BE2C (cell line): Measurements from ENCODE around the gene PSME1.

Source experiments
- DNase-seq: peaks from one replicate; pipeline ENCODE4 v3.0.0-alpha.2; 2020
- H3K27me3 ChIP-seq: fragments of 250-450 bp; sonication (Bioruptor Pico); 2 replicates; pipeline ENCODE4 v1.5.1; 2020; ENCODE audit warnings: mild to moderate bottlenecking
- H3K36me3 ChIP-seq: fragments of 250-450 bp; sonication (Bioruptor Pico); 2 replicates; pipeline ENCODE4 v1.5.1; 2020; ENCODE audit warnings: mild to moderate bottlenecking
- H3K4me1 ChIP-seq: fragments of 250-450 bp; sonication (Bioruptor Pico); 2 replicates; pipeline ENCODE4 v1.5.1; 2020
- H3K4me3 ChIP-seq: 2 replicates; pipeline ENCODE4 v1.5.1; 2011; ENCODE audit warnings: low read depth, low read length
- H3K9me3 ChIP-seq: fragments of 250-450 bp; sonication (Bioruptor Pico); 2 replicates; pipeline ENCODE4 v1.5.1; 2020
- TF ChIP-seq, protein P1 (sequence below): IDR thresholded peaks from 2 replicates; pipeline ENCODE4 v1.5.1; 2012; ENCODE audit warnings: mild to moderate bottlenecking, low read depth, low read length

Gene PSME1

DNA sequence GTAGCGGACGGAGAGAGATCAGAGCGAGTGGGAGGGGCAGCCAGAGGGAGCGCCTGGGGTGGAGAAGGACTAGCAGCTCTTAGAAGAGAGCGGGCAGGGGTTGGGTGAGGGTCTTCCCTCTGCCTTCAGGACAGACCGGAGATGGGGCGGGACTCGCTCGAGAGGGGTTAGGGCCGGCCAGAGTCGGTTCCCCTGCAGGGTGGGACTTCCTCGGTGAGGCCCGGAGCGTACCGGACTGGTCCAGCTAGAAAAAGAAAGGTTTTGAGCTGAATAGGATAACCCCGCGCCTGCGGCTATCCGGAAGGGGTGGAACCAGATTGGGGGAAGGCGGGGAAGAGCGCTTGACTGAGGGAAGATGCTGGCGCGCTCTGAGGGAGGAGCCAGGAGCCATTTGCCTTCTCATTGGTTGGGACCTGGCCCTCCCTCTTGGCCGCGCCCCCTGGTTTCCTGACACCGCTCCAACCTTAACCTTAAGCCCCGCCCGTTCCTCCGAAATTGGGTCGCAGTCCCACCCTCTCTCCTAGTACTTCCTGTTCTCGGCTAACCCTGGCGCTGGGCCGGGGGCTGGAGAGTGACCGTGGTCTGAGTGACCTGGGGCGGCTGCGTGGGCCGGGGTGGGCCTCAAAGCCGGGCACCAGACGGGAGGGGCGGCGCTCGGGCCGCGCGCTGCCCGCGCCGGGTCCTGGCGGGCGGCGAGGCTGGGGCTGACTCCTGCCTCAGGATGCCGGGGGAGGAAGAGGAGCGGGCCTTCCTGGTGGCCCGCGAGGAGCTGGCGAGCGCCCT lies 11.2 kb downstream of the PSME1 start, which contains the start of gene RNF31:
Gene RNF31 (plus strand): TSS at position 521 of the 783 bp plus-strand sequence. CDS start 201 bp downstream, at position 722.
- no peaks in the 10 kb centered on the region for H3K4me1 ChIP-seq
- peaks cover 28% of the 10 kb centered on the region for H3K36me3 ChIP-seq
- no peaks in the 10 kb centered on the region for H3K27me3 ChIP-seq
- DNase-seq, result peak; percentile 98
- TF ChIP-seq, protein P1, sequence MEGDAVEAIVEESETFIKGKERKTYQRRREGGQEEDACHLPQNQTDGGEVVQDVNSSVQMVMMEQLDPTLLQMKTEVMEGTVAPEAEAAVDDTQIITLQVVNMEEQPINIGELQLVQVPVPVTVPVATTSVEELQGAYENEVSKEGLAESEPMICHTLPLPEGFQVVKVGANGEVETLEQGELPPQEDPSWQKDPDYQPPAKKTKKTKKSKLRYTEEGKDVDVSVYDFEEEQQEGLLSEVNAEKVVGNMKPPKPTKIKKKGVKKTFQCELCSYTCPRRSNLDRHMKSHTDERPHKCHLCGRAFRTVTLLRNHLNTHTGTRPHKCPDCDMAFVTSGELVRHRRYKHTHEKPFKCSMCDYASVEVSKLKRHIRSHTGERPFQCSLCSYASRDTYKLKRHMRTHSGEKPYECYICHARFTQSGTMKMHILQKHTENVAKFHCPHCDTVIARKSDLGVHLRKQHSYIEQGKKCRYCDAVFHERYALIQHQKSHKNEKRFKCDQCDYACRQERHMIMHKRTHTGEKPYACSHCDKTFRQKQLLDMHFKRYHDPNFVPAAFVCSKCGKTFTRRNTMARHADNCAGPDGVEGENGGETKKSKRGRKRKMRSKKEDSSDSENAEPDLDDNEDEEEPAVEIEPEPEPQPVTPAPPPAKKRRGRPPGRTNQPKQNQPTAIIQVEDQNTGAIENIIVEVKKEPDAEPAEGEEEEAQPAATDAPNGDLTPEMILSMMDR, result no peak
- H3K9me3 ChIP-seq, result no peaks in the 10 kb centered on the region
- H3K4me3 ChIP-seq, result peak within 1 kb of the TSS; percentile 90

DNA sequence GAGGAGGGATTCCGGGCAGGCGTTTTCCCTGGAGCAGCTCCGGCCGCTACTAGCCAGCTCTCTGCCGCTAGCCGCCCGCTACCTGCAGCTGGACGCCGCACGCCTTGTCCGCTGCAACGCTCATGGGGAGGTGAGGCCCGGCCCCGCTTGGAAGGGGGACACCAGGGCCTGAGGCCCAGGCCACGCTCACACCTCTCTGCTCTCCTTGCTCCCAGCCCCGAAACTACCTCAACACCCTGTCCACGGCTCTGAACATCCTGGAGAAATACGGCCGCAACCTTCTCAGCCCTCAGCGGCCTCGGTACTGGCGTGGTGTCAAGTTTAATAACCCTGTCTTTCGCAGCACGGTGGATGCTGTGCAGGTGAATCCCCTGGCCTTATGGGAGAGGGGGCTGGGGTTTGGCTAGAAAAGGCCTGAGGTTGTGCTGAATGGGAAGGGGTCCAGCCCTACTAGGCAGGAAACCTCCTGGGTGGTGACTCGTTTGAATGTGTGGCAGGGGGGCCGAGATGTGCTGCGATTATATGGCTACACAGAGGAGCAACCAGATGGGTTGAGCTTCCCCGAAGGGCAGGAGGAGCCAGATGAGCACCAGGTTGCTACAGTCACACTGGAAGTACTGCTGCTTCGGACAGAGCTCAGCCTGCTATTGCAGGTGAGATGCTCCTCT lies 11.9 kb downstream of the PSME1 start:
- TF ChIP-seq, protein P1, result no peak
- peaks cover 34% of the 10 kb centered on the region for H3K36me3 ChIP-seq

DNA sequence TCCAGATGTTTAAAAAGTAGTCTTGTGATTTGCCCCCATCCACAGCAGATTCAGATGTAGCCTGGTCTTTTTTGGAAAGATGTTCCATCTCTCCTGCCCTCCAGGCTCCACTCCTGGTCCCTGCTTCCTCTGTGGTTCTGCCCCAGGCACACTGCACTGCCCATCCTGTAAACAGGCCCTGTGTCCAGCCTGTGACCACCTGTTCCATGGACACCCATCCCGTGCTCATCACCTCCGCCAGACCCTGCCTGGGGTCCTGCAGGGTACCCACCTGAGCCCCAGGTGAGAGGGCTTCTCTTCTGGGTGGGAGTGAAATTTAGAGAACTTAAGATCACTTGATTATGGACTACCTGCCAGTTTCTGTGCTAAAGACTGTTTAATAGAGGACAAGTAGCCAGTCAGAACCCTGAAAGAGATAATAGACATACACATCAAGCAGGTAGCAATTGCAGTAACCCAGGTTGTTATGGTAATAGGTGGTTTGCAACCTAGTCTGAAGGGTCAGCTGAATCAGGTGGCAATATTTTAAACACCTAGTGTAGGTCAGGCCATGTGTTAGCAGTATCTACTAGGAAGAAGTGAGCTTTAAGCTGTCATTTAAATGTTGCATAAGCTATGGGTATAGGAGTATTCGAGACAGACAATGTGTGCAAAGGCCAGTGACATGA lies 13.4 kb downstream of the PSME1 start:
- Histone ChIP-seq H3K4me1 (no peaks in the 10 kb centered on the region), H3K4me3 (no peak overlapping the region), H3K36me3 (peaks cover 40% of the 10 kb centered on the region), H3K27me3 (no peaks in the 10 kb centered on the region), H3K9me3 (no peaks in the 10 kb centered on the region)
- TF ChIP-seq, protein P1, result no peak
- no peak for DNase-seq

More for the DNA sequence above, 11.9 kb downstream of the PSME1 start:
- no peak for DNase-seq
- Histone ChIP-seq H3K27me3 (no peaks in the 10 kb centered on the region), H3K4me3 (peak overlapping the region; percentile 82), H3K9me3 (no peaks in the 10 kb centered on the region), H3K4me1 (no peaks in the 10 kb centered on the region)

DNA sequence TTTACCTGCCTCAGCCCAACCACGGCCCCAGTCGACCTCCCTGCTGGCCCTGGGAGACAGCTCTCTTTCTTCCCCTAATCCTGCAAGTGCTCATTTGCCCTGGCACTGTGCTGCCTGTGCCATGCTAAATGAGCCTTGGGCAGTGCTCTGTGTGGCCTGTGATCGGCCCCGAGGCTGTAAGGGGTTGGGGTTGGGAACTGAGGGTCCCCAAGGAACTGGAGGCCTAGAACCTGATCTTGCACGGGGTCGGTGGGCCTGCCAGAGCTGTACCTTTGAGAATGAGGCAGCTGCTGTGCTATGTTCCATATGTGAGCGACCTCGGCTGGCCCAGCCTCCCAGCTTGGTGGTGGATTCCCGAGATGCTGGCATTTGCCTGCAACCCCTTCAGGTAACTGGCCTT lies 14.1 kb downstream of the PSME1 start:
- no peaks in the 10 kb centered on the region for H3K4me1 ChIP-seq
- peaks cover 47% of the 10 kb centered on the region for H3K36me3 ChIP-seq
- TF ChIP-seq, protein P1, result no peak

DNA sequence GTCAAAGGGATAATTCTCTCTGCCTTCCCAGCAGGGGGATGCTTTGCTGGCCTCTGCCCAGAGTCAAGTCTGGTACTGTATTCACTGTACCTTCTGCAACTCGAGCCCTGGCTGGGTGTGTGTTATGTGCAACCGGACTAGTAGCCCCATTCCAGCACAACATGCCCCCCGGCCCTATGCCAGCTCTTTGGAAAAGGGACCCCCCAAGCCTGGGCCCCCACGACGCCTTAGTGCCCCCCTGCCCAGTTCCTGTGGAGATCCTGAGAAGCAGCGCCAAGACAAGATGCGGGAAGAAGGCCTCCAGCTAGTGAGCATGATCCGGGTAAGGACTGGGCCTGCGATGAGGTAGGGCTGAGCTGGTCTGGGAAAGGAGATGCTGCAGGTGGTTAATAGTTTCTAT lies 14.6 kb downstream of the PSME1 start:
- Histone ChIP-seq H3K4me1 (no peaks in the 10 kb centered on the region), H3K27me3 (no peaks in the 10 kb centered on the region), H3K4me3 (no peak overlapping the region), H3K36me3 (peaks cover 52% of the 10 kb centered on the region), H3K9me3 (no peaks in the 10 kb centered on the region)
- DNase-seq, result no peak
- TF ChIP-seq, protein P1, result no peak

More for the DNA sequence above, 14.1 kb downstream of the PSME1 start:
- no peak for DNase-seq
- Histone ChIP-seq H3K9me3 (no peaks in the 10 kb centered on the region), H3K4me3 (no peak overlapping the region), H3K27me3 (no peaks in the 10 kb centered on the region)
